Osteocyte (in vitro differentiated cells): ENCODE results near the gene NTHL1. TPM values are rescaled to one million over a fixed set of nuclear protein-coding genes. Genes with fewer than 3 reads are reported as not detected.
A peak's percentile ranks its signal among the peaks of the same experiment; 100 is the strongest.

Experiments used
- DNase-seq: peaks from one replicate; pipeline ENCODE4 v3.0.0; 2021; ENCODE audit warnings: mixed read lengths; ENCODE audit not compliant: unreplicated experiment; ENCODE audit errors: extremely low spot score
- H3K27ac Mint-ChIP-seq: one replicate; pipeline ENCODE4 v1.8.0; 2021; ENCODE audit warnings: mild to moderate bottlenecking, mixed read lengths; ENCODE audit not compliant: unreplicated experiment
- H3K27me3 Mint-ChIP-seq: one replicate; pipeline ENCODE4 v1.8.0; 2021; ENCODE audit warnings: mixed read lengths; ENCODE audit not compliant: unreplicated experiment
- H3K36me3 Mint-ChIP-seq: one replicate; pipeline ENCODE4 v1.8.0; 2021; ENCODE audit warnings: mixed read lengths; ENCODE audit not compliant: unreplicated experiment
- H3K4me1 Mint-ChIP-seq: one replicate; pipeline ENCODE4 v1.8.0; 2021; ENCODE audit warnings: mixed read lengths; ENCODE audit not compliant: unreplicated experiment
- H3K4me3 Mint-ChIP-seq: one replicate; pipeline ENCODE4 v1.8.0; 2021; ENCODE audit warnings: mild to moderate bottlenecking, moderate library complexity, mixed read lengths; ENCODE audit not compliant: unreplicated experiment
- H3K9me3 Mint-ChIP-seq: one replicate; pipeline ENCODE4 v1.8.0; 2021; ENCODE audit warnings: mixed read lengths; ENCODE audit not compliant: unreplicated experiment
- CTCF ChIP-seq: fragments of 200-600 bp; sonication (generic); IDR thresholded peaks from 2 replicates; pipeline ENCODE4 v1.5.0; 2021; ENCODE audit warnings: antibody characterized with exemption, mild to moderate bottlenecking, moderate library complexity
- total RNA-seq: library from RNA; stranded (reverse); gene quantifications from 2 replicates; pipeline ENCODE4 v1.2.1, GENCODE V29; 2021

Gene NTHL1
- total RNA-seq, 1 donor from 2014 or later: 22.2 TPM

GRCh38 chr16:2060346-2060745 is 12.7 kb upstream of the NTHL1 start:
- H3K4me3 Mint-ChIP-seq: no peak overlapping the region

GRCh38 chr16:2058872-2059271 is 11.2 kb upstream of the NTHL1 start:
- H3K27ac Mint-ChIP-seq: no peak overlapping the region

More at GRCh38 chr16:2060346-2060745, 12.7 kb upstream of the NTHL1 start:
- no peaks in the 10 kb centered on the region for H3K9me3 Mint-ChIP-seq
- no peak for DNase-seq
- H3K36me3 Mint-ChIP-seq: peaks cover 21% of the 10 kb centered on the region
- H3K27me3 Mint-ChIP-seq: no peaks in the 10 kb centered on the region
- H3K4me1 Mint-ChIP-seq: no peaks in the 10 kb centered on the region
- TF ChIP-seq CTCF: no peak
- H3K27ac Mint-ChIP-seq: no peak overlapping the region

DNA sequence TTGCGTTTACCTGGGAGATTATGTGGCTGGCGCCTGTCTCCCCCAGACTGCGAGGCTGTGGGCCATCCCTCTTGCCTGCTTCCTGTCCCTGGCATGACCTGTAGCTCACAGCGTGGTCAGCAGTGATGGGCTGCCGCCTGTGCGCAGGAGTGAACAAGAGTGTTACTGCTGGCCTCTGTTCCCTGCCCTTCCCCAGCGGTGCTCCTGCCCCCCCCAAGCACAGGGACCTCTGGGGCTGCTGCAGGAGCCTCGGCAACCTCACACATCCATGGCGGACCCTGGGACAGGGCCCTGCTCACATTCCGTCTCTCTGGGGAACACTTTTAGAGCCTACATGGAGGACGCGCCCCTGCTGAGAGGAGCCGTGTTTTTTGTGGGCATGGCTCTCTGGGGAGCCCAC is 10.8 kb upstream of the NTHL1 start:
- DNase-seq: no peak
- no peaks in the 10 kb centered on the region for H3K9me3 Mint-ChIP-seq
- TF ChIP-seq CTCF: no peak
- H3K27ac Mint-ChIP-seq: no peak overlapping the region
- no peaks in the 10 kb centered on the region for H3K27me3 Mint-ChIP-seq
- H3K4me1 Mint-ChIP-seq: no peaks in the 10 kb centered on the region
- H3K36me3 Mint-ChIP-seq: peaks cover 22% of the 10 kb centered on the region
- no peak overlapping the region for H3K4me3 Mint-ChIP-seq

More at GRCh38 chr16:2058872-2059271, 11.2 kb upstream of the NTHL1 start:
- Mint-ChIP-seq H3K4me1 (no peaks in the 10 kb centered on the region), H3K4me3 (no peak overlapping the region), H3K36me3 (peaks cover 18% of the 10 kb centered on the region), H3K27me3 (no peaks in the 10 kb centered on the region), H3K9me3 (no peaks in the 10 kb centered on the region)
- TF ChIP-seq CTCF: no peak
- no peak for DNase-seq

GRCh38 chr16:2057438-2057837 is 9.8 kb upstream of the NTHL1 start:
- H3K9me3 Mint-ChIP-seq: no peaks in the 10 kb centered on the region
- no peak overlapping the region for H3K27ac Mint-ChIP-seq
- DNase-seq: no peak
- peaks cover 24% of the 10 kb centered on the region for H3K36me3 Mint-ChIP-seq
- TF ChIP-seq CTCF: no peak
- no peak overlapping the region for H3K4me3 Mint-ChIP-seq
- H3K27me3 Mint-ChIP-seq: no peaks in the 10 kb centered on the region
- no peaks in the 10 kb centered on the region for H3K4me1 Mint-ChIP-seq

- Mint-ChIP-seq H3K27me3 (no peaks in the 10 kb centered on the region), H3K27ac (no peak overlapping the region), H3K4me1 (no peaks in the 10 kb centered on the region), H3K9me3 (no peaks in the 10 kb centered on the region), H3K36me3 (peaks cover 25% of the 10 kb centered on the region), H3K4me3 (no peak overlapping the region)
- TF ChIP-seq CTCF: peak; percentile 31
- no peak for DNase-seq
These were observed 9.2 kb upstream of the NTHL1 start for GRCh38 chr16:2056681-2057407.
